Tibial nerve (tissue), 4 donors: Measurements from ENCODE around the gene NAA40. TPM values are rescaled to one million over a fixed set of nuclear protein-coding genes. Genes with fewer than 3 reads are reported as not detected.

ENCODE experiments used
- DNase-seq, 2 donors: peaks; one replicate each; pipeline ENCODE4 v3.0.0-alpha.2; 2019; ENCODE audit warnings: low spot score in 2 of 2
- H3K27ac ChIP-seq, 4 donors: fragments of 200-600 bp; sonication (generic) in 3 of 4; one replicate each; pipeline ENCODE4 v1.5.1; 2017 to 2019; ENCODE audit warnings: mild to moderate bottlenecking in 1 of 4
- H3K27me3 ChIP-seq, 2 donors: fragments of 200-600 bp; sonication (generic) in 1 of 2; one replicate each; pipeline versions ENCODE4 v1.5.1 to v1.6.0; 2017 to 2019
- H3K36me3 ChIP-seq, 3 donors: fragments of 200-600 bp; sonication (generic); one replicate each; pipeline ENCODE4 v1.5.1; 2018 to 2019
- H3K4me1 ChIP-seq, 4 donors: fragments of 200-600 bp; sonication (generic) in 3 of 4; one replicate each; pipeline ENCODE4 v1.5.1; 2017 to 2019
- H3K4me3 ChIP-seq, 4 donors: fragments of 200-600 bp; sonication (generic) in 3 of 4; one replicate each; pipeline ENCODE4 v1.5.1; 2017 to 2019; ENCODE audit warnings: mild to moderate bottlenecking in 1 of 4, moderate library complexity in 1 of 4
- H3K9me3 ChIP-seq, 4 donors: fragments of 200-600 bp; sonication (generic) in 3 of 4; one replicate each; pipeline ENCODE4 v1.5.1; 2017 to 2019
- CTCF ChIP-seq, 5 experiments: fragments of 200-600 bp in 3 of 5; fragments of 450-650 bp in 2 of 5; sonication (generic) in 3 of 5; IDR thresholded peaks; one replicate each; pipeline ENCODE4 v1.5.1; 2016 to 2019; ENCODE audit warnings: antibody characterized with exemption in 5 of 5, mild to moderate bottlenecking in 3 of 5, moderate library complexity in 2 of 5
- EP300 ChIP-seq, 2 donors: sonication (generic); formaldehyde crosslinking; IDR thresholded peaks; one replicate each; pipeline ENCODE4 v1.6.1; 2017; ENCODE audit warnings: antibody characterized with exemption in 2 of 2, mild to moderate bottlenecking in 1 of 2
- POLR2A ChIP-seq, 2 donors: fragments of 450-650 bp; IDR thresholded peaks; one replicate each; pipeline ENCODE4 v1.6.1; 2017; ENCODE audit warnings: antibody characterized with exemption in 2 of 2, mild to moderate bottlenecking in 2 of 2, moderate library complexity in 2 of 2
- WGBS, 2 donors: methylation state at CpG; one replicate each; pipeline ENCODE4 v1.1.5; 2018; 5-methylcytosine and 5-hydroxymethylcytosine counted together
- total RNA-seq, 4 donors: library from RNA; depleted of rRNA; stranded (reverse); fragments of >200 nt; gene quantifications; one replicate each; pipeline ENCODE4 v1.1.0, GENCODE V29; 2016

The NAA40 gene
- total RNA-seq, 4 donors from 2014 or later, result 4.9 to 13.5 (median 5.6) TPM

GRCh38 chr11:64000026-64000739 lies 61.4 kb downstream of the NAA40 start:
- 1 to 3% methylated on average over 33 to 51 of the region's 67 CpGs for WGBS, 2 donors
- Histone ChIP-seq H3K9me3 (no peaks in the 10 kb centered on the region), H3K4me3 (peak overlapping the region; percentile 3 to 47 (median 36)), H3K36me3 (peaks cover 0 to 40% (median under 1%) of the 10 kb centered on the region in 3 donors), H3K27me3 (no peaks in the 10 kb centered on the region), H3K27ac (peak overlapping the region in 1 of 4 donors; percentile 49), H3K4me1 (peaks cover 0 to 55% (median 16%) of the 10 kb centered on the region in 4 donors)
- peak; percentile 49 for DNase-seq
- TF ChIP-seq EP300 (IDR thresholded peaks at IDR 0.05) (no peak), CTCF (IDR thresholded peaks at IDR 0.05) (peak; percentile 77 to 99 (median 90)), POLR2A (IDR thresholded peaks at IDR 0.05) (no peak)

- Histone ChIP-seq H3K4me1 (peaks cover 0 to 55% (median 16%) of the 10 kb centered on the region in 4 donors), H3K4me3 (peak overlapping the region; percentile 3 to 47 (median 36)), H3K9me3 (no peaks in the 10 kb centered on the region), H3K36me3 (peaks cover 0 to 33% (median 0%) of the 10 kb centered on the region in 3 donors), H3K27ac (peak overlapping the region in 1 of 4 donors; percentile 49), H3K27me3 (no peaks in the 10 kb centered on the region)
- DNase-seq, result no peak
- no peak for TF ChIP-seq CTCF (IDR thresholded peaks at IDR 0.05)
- no peak for TF ChIP-seq POLR2A (IDR thresholded peaks at IDR 0.05)
- no peak for TF ChIP-seq EP300 (IDR thresholded peaks at IDR 0.05)
- 28 to 40% methylated on average over 38 to 48 of the region's 60 CpGs for WGBS, 2 donors
Observed at GRCh38 chr11:64000740-64001483, 62.1 kb downstream of the NAA40 start.

GRCh38 chr11:64001484-64002420 lies 63.0 kb downstream of the NAA40 start:
- DNase-seq, result no peak
- Histone ChIP-seq H3K9me3 (no peaks in the 10 kb centered on the region), H3K27me3 (no peaks in the 10 kb centered on the region), H3K4me1 (peaks cover 0 to 63% (median 18%) of the 10 kb centered on the region in 4 donors), H3K4me3 (no peak overlapping the region), H3K27ac (no peak overlapping the region), H3K36me3 (peaks cover 0 to 25% (median 0%) of the 10 kb centered on the region in 3 donors)
- no peak for TF ChIP-seq EP300 (IDR thresholded peaks at IDR 0.05)
- no peak for TF ChIP-seq CTCF (IDR thresholded peaks at IDR 0.05)
- TF ChIP-seq POLR2A (IDR thresholded peaks at IDR 0.05), result no peak
- 40 to 44% methylated on average over 23 of the region's 23 CpGs for WGBS, 2 donors

GRCh38 chr11:64003807-64004589 lies 65.2 kb downstream of the NAA40 start:
- peaks cover 0 to 2% (median 0%) of the 10 kb centered on the region in 3 donors for H3K36me3 ChIP-seq
- H3K4me1 ChIP-seq, result peaks cover 0 to 68% (median 26%) of the 10 kb centered on the region in 4 donors
- DNase-seq, result no peak
- no peak overlapping the region for H3K4me3 ChIP-seq
- no peaks in the 10 kb centered on the region for H3K27me3 ChIP-seq
- no peak overlapping the region for H3K27ac ChIP-seq
- 33 to 57% methylated on average over 23 of the region's 23 CpGs for WGBS, 2 donors
- no peaks in the 10 kb centered on the region for H3K9me3 ChIP-seq
- TF ChIP-seq EP300 (IDR thresholded peaks at IDR 0.05) (no peak), CTCF (IDR thresholded peaks at IDR 0.05) (no peak), POLR2A (IDR thresholded peaks at IDR 0.05) (no peak)
